Central memory CD4-positive, alpha-beta T cell (primary cell): ENCODE results near the gene TBC1D5.
"Not testable (repeated sequence)": the region's sequence is repeated elsewhere in the genome, so short reads cannot be mapped to it uniquely, and the experiment has no call there.

Source experiments
- DNase-seq: peaks from one replicate; pipeline ENCODE4 v3.0.0; 2022

TBC1D5 gene

DNA sequence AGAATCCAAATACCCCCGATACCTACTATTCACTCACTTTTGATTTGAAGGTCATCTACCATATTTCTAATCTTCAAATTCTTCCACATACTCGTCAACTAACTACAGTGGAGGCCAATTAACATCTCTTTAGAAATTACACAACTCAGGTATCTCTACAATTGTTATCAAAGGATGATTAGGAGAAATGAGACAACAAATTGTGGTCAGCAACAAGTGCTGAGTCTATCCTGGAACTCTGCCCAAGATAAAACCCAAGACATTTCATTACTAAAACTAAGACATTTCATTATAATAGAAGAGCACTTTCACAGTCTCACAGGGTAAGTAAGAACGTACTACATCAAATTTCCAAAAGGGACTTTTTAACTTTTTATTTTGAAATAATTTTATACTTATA is 100.0 kb downstream of the TBC1D5 start:
- no peak for DNase-seq

DNA sequence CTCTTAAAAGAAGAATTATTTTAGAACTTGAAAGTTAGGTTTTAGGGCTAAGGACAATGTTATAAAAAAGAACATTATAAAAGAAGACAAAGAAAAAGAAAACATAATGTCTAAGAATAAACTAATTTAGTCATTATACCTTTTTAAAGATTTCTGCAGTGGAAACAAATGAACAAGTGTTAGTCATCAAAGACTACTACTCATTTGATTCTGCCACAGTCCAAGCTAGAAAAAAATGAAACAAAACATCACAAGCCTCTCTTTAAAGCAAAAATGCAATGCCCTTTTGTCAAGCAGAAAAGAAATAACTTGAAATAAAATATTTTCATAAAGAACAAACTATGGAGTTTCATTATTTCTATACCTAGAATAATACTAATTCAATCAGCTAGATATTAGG is 102.0 kb downstream of the TBC1D5 start:
- DNase-seq, result no peak

DNA sequence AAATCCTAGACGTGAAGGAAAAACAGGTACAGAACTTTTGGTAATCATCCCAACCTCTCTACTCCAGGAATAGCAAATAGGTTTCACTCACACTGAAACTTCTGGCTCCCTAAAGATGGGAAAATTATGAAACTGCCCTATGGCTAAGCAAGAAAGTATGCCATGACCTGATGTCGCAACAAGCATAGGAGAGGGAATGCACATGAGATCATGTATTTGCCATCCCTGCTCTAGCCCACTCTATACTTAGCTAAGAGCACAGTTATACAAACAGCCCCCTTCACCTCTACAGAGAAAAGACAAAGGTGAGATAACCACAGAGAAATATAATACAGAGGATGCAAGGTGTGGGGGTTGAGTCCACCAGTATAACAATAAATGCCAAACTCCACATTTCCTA is 102.7 kb downstream of the TBC1D5 start:
- no peak for DNase-seq

DNA sequence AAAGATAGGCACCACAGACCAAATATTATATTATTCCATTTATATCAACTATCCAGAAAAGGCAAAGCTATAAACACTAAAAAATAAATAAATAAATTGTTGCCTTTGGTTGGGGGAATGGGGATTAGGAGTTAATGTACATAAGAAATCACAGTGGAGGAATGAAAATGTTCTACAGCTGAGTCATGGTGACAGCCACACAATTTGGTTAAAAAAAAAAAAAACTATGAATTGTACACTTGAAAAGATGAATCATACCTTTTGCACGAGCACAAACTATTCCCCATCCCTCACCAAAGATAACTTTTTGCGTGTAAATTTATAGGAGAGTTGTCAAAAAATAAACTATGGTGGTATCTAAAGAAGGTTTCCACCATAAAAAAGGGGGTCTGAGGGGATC is 103.2 kb downstream of the TBC1D5 start:
- DNase-seq, result no peak

DNA sequence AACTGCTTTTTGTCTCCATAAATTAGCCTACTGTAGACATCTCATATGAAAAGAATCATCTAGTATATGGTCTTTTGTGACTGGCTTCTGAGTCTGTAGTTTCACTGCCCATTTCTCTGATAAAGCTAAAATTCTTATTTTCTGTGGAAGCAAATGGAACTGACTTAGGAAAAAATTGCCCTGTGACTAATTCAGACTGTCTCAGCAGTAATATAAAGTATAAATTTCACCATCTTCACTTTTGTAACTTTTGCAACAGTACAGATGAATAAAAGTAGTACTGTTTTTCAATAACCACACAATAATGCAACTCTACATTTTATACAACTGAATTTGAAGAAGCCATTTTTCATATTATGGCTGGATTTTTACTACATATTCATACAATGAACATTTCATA is 104.1 kb downstream of the TBC1D5 start:
- DNase-seq, result no peak

DNA sequence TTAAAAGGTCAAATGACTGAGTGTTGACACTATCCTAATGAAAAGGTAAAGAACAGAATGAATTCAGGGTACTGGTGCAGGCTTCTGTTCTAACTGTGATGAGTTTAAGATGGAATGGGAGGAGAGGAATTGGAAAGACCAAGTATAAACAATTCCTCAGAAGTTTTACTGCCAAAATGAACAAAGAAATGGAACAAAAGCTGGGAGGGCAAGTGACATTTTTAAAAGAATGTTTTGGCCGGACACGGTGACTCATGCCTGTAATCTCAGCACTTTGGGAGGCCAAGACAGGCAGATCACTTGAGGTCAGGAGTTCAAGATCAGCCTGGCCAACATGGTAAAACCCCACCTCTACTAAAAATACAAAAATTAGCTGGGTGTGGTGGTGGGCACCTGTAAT is 106.8 kb downstream of the TBC1D5 start:
- not testable (repeated sequence) for DNase-seq

DNA sequence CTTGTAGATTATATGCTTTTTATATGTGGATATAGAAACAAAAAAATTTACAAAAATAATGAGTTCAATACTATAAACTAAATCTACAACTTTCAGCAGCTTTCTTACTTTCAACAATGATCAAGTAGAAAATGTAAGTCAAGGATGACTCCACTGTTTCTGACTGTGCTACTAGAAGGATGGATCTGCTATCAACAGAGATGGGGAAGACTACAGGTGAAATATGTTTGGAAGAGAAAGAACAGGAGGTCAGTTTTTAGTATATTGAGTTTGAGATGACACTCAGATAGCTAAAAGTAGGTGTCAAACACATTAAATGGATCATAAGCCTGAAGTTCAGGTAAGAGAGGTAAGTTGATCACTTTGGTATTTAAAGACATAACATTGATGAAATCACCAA is 107.5 kb downstream of the TBC1D5 start:
- DNase-seq, result no peak

DNA sequence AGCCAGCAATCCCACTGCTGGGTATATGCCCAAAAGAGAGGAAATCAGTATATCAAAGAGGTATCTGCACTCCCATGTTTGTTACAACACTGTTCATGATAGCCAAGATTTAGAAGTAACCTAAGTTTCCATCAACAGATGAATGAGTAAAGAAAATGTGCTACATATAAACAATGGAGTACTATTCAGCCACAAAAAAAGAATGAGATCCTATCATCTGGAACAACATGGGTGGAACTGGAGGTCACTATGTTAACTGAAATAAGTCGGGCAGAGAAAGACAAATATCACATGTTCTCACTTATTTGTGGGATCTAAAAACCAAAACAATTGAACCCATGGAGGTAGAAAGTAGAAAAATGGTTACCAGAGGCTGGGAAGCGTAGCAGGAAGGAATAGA is 108.2 kb downstream of the TBC1D5 start:
- no peak for DNase-seq

DNA sequence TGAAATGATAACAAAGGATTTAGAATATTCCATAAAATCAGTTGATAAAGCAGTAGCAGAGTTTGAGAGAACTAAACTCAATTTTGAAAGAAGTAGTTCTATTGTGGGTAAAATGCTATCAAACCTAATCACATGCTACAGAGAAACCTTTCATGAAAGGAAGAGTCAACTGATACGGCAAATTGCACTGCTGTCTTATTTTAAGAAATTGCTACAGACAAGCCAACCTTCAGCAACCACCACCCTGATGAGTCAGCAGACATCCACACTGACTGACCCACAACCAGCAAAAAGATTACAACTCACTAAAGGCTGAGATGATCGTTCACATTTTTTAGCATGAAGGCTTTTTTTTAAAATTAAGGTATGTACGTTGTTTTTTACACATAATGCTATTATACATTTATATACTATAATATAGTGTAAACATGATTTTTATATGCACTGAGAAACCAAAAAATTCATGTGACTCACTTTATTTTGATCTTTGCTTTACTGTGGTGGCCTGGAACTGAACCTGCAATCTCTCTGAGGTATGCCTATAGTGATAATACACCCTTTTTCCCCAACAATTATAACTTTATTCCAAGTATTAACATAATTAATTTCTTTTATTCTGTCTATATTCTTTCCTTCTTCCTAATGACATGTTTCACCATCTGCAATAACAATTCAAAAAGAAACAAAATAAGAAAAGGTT is 109.9 kb downstream of the TBC1D5 start:
- DNase-seq, result no peak

DNA sequence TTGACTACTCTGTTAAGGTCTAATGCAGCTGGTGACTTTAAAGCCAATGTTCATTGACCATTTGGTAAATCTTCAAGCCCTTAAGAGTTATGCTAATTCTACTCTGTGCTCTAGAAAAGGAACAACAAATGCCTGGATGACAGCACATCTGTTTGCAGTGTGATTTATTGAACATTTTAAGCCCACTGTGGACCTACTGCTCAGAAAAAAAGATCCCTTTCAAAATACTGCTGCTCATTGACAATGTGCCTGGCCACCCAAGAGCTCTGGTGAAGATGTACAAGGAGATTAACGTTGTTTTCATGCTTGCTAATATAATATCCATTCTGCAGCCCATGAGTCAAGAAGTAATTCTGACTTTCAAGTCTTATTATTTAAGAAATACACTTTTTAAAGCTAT is 110.8 kb downstream of the TBC1D5 start:
- DNase-seq, result no peak

DNA sequence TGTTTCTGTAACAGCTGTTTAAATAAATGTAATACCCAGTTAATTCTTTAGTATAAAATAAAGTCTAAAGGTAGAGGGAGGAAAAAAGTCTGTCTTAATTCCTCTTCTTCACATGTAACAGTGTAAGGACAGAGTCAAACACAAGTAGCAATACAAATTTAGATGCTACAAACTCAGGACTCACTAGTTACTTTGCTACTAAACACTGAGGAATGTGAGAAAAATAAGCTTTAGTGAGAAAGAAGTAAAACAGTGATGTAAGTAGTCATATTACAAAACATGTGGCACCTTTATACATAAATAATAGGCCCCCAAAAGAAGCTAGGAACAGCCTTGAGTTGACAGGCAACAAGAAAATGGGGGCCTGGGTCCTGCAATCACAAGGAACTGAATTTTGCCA is 113.0 kb downstream of the TBC1D5 start:
- no peak for DNase-seq

DNA sequence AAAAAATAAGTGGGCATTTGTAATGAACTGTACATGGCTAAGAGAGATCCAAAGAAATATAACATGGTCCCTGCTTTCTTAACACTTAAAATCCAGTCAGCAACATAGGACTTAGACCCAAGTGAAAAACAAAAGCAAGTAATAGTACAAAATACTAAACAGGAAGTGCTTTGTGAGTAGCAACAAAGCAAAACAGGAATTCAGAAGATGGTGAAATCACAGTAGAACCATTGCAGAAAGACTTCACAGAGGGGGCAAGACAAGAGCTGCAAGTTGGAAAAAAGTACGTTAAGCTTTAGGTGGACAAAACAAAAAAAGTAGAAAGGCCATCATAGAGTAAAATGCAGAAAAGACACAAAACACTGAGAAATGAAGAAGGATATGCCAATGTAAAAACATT is 116.0 kb downstream of the TBC1D5 start:
- DNase-seq, result no peak

DNA sequence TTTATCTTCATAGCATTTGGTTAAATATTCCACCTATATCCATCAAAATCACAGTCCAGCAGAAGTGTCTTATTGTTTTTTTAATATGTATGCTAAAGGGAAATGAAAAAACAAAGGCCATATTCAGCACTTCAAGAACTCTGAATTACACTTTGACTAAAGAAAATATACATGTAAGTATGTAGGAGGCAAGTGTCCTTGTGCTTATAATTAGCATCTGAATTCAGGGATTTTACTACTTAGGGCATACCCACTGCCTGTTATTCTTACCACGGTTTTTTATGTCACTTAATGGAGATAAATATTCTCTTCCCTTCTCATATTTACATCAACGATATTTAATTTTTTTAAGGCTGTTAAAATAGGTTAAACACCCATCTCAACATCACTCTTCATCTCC is 117.3 kb downstream of the TBC1D5 start:
- DNase-seq, result no peak

DNA sequence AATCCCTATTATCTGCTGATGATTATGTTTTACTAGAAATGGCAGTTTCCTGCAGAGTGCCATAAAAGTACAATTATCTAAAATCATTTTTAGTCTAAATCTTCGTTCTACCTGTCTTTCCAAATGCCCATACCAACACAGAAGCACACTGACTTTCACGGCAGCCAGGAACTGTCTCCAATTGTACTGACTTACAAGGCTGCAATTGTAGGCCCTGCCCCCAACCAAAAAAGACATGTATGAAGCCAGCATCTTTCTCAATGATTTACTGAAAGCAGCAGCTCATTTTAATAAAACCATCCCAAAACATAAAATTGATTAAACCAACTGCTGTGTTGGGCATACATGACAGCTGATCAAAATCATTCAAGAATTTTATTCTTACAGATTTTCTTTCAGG is 119.0 kb downstream of the TBC1D5 start:
- DNase-seq, result no peak

DNA sequence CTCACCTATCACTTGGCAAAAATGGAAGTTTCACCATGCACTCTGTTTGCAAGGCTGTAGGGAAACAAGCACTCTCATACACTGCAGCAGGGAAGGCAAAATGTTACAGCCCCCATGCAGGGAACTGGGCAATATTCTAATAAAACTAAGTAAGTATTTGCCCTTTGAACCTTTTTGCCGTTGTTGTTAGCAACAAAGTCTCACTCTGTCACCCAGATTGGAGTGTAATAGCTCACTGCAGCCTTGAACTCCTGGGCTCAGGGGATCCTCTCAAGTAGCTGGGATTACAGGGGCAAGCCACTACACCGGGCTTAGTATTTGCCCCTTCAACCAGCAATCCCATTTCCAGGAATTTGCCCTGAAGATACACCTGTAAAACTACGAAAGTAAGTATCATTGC is 122.5 kb downstream of the TBC1D5 start:
- DNase-seq, result no peak

DNA sequence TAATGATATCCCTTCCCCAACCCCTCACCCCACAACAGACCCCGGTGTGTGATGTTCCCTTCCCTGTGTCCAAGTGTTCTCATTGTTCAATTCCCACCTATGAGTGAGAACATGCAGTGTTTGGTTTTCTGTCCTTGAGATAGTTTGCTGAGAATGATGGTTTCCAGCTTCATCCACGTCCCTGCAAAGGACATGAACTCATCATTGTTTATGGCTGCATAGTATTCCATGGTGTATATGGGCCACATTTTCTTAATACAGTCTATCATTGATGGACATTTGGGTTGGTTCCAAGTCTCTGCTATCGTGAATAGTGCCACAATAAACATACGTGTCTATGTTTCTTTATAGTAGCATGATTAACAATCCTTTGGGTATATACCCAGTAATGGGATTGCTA is 129.4 kb downstream of the TBC1D5 start:
- DNase-seq, result not testable (repeated sequence)

DNA sequence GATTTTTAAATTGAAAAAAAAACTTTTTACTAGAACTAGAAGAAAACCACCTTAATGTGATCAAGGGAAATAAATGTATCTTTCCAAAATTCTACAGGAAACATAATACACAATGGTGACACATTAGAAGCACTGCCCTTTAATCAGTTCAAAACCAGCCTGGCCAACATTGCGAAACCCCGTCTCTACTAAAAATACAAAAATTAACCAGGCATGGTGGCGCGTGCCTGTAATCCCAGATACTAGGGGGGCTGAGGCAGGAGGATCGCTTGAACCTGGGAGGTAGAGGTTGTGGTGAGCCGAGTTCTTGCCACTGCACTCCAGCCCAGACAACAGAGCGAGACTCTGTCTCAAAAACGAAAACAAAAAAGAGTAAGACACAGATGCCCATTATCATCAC is 134.5 kb downstream of the TBC1D5 start:
- no peak for DNase-seq

DNA sequence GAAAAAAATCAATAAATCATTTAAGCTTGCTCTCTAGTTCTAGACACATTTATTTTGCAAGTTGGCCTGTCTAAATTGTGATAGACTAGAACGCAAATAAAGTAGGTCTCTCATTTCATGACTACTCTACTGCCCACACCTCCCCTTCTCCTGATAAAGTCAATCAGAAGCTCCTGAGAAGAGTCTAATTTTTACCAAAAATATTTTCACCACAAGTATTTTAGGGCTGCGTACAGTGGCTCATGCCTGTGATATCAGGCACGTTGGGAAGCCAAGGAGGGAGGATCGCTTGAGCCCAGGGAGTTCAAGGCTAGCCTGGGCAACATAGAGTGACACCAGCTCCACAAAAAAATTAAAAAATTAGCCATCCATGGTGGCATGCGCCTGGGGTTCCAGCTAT is 136.5 kb downstream of the TBC1D5 start:
- DNase-seq, result no peak

DNA sequence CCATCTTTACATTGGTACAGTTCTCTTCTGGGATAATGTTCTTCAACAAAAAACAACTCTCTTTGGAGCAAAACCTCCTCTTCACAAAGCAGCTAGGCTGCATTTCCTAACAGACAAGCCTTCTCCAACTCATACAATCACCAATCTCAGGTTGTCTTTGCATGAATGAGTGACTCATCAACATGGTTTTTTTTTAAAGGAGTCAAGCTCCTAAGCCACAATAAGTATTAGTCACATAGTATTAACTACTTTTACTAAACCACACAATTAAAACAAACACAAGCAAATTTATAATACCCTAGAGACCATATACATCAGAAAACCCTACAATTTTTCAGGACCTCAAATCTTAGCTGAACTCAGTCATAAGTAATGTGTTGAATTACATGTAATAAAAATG is 137.4 kb downstream of the TBC1D5 start:
- no peak for DNase-seq

DNA sequence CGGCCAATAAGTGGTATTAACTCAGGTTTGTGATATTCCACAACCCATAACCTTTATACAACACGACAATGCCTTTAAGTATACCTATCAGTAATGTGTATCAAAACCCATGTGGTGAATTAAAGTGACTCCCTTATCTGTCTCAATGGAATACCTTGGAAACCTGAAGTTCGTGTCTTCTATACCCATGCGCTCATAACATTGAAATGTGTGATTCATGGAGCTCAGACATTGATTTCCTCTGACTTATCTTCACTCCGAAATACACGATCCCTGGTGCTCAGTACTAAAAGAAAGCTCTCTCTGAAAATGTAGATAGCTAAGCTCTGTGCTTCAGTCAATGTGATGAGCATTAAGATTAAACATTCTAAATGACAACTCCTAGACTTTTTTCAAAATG is 140.3 kb downstream of the TBC1D5 start:
- DNase-seq, result no peak

DNA sequence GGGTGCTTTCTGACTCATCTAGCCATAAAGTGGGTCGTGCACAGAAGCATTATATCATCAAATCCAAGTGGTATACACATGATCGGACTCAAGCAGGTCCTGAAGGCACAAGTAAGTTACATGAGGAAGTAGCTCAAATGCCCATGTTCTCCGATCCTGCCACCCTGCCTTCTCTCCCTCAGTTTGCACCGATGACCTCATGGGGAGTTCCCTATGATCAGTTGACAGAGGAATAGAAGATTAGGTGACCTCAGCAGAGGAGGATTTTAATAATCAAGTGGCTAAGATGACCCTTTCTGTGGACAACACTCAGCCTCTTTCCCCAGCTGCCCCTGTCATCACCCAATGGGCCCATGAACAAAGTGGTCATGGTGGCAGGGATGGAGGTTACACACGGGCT is 149.5 kb downstream of the TBC1D5 start:
- DNase-seq, result no peak

DNA sequence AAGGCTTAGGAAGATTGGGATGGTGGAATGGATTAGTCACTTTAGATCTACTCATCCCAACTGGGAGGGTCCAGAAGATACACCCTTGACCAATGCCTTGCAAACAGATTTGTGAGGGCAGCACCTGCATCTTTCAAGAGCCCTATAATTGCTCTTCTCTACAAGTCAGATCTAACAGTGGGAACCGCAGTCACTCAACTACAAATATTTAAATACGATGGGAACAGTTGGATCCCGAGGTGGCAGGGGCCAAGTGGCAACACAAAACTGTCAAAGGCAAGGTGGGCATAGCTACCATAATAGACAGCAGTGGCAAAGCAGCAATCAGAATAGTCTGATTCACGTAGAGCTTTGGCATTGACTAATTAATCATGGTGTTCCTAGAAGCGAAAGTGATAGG is 152.0 kb downstream of the TBC1D5 start:
- no peak for DNase-seq

DNA sequence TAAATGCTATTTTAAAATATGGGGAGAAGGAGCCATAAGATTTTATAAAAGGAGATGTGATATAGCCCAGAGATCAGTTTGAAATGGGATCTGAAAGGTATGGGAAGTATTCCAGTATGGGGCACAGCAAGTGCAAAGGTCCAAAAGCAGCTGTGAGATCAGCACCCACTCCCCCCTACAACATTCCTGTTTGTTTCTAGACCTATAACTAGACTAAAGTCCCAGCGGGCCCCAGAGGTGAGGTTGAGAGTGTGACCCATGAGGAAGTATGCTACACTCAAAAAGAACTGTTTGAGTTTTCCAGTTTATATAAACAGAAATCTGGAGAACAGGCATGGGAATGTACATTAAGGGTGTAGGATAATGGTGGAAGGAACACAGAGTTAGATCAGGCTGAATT is 152.5 kb downstream of the TBC1D5 start:
- DNase-seq, result no peak

DNA sequence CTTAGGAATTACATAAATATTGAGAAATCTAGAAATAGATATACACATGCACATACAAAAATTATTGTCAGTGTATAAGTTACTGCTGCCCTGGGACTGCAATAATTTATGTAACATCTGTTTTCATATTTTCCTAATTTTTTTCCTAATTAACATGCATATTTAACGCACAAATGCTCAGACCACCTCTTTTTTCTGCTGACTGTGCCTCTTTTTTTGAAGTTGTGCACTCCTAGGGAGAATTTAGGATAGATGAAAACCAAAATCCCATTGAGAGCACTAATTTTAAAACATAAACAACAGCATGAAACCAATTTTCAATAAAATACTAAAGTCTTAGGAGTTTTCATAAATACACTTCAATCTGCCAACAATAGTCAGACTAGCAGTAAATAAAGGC is 154.0 kb downstream of the TBC1D5 start:
- no peak for DNase-seq
